Activated CD4-positive, alpha-beta T cell treated with anti-CD3 and anti-CD28 coated beads for 36 hours (primary cell): ENCODE measurements around the gene NPFF. TPM values are rescaled to one million over a fixed set of nuclear protein-coding genes. Genes with fewer than 3 reads are reported as not detected.

Experiments
- ATAC-seq: fragments of 200-7000 bp; cut with Tn5 transposase; one replicate; pipeline ENCODE4 v1.10.0; 2021; ENCODE audit warnings: mild to moderate bottlenecking, moderate library complexity
- CTCF ChIA-PET: fragments of 350-600 bp; sonication (Branson Sonifier 250); formaldehyde crosslinking; loops from one replicate; lab custom pipeline; 2021; ENCODE audit warnings: antibody characterized with exemption; lab: Charles Lee
- POLR2A ChIA-PET: fragments of 350-600 bp; sonication (Branson Sonifier 250); formaldehyde crosslinking; loops from one replicate; lab custom pipeline; 2021; ENCODE audit warnings: antibody characterized with exemption, inconsistent platforms; lab: Charles Lee
- DNase-seq: peaks from one replicate; pipeline ENCODE4 v3.0.0-alpha.2; 2020
- H3K27ac Mint-ChIP-seq: one replicate; pipeline ENCODE4 v1.8.0; 2021; ENCODE audit warnings: mixed read lengths
- H3K27me3 Mint-ChIP-seq: one replicate; pipeline ENCODE4 v1.8.0; 2021; ENCODE audit warnings: mixed read lengths
- H3K36me3 Mint-ChIP-seq: one replicate; pipeline ENCODE4 v1.8.0; 2021; ENCODE audit warnings: low read depth, mixed read lengths
- H3K4me1 Mint-ChIP-seq: one replicate; pipeline ENCODE4 v1.8.0; 2021; ENCODE audit warnings: mixed read lengths
- H3K4me3 Mint-ChIP-seq: one replicate; pipeline ENCODE4 v1.8.0; 2021; ENCODE audit warnings: mild to moderate bottlenecking, moderate library complexity, mixed read lengths
- H3K9me3 Mint-ChIP-seq: one replicate; pipeline ENCODE4 v1.8.0; 2021; ENCODE audit warnings: low read depth, mixed read lengths
- intact Hi-C, 2 experiments: fragments of 100-400 bp; cut with DNase I in 1 of 2; cut with micrococcal nuclease in 1 of 2; formaldehyde crosslinking; loops; one replicate each; pipeline versions ENCODE4 v1.14.2 to v1.15.1; 2022 to 2024; cut with DNase I, micrococcal nuclease
- total RNA-seq, 2 experiments: library from RNA; stranded (reverse); gene quantifications; one replicate each; pipeline ENCODE4 v1.2.3, GENCODE V29; 2021

Gene NPFF
- total RNA-seq, 2 experiments from 2014 or later, result not detected

DNA sequence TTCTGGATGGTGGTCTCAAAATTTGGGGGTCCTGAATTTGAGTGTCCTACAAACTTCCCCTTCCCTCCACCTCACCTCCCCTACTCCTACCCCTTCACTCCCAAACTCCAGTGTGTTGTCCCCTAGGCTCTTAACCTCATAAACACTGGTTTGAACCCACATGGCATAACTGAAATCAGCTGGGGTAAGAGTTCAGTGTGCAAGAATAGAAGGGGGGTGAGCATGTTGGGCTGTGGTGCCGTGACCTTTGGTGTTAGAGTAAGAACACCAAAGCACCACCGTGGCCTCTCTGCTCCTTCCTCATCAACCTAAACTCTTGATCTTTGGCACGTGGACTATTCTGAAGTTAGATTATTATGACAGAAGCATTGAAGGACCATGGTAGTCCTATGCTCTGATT is 44.3 kb downstream of the NPFF start:
- DNase-seq (no peak), ATAC-seq (no peak)
- no peak overlapping the region for H3K4me3 Mint-ChIP-seq
- intact Hi-C loops, result loop anchor here (5.0 kb wide), 1 partner anchor 441 kb away; no protein-coding TSS in a partner anchor
- H3K36me3 Mint-ChIP-seq, result peaks cover 93% of the 10 kb centered on the region
- CTCF ChIA-PET, result no interaction called here
- H3K4me1 Mint-ChIP-seq, result peaks cover 43% of the 10 kb centered on the region
- no peak overlapping the region for H3K27ac Mint-ChIP-seq
- no peaks in the 10 kb centered on the region for H3K27me3 Mint-ChIP-seq
- H3K9me3 Mint-ChIP-seq, result no peaks in the 10 kb centered on the region
- POLR2A ChIA-PET, result interaction anchor here (0.6 to 4.2 kb wide), 3 partner anchors 10 to 38 kb away, joined by 3 to 36 read pairs (median 4); partner anchors contain the start of gene TARBP2

DNA sequence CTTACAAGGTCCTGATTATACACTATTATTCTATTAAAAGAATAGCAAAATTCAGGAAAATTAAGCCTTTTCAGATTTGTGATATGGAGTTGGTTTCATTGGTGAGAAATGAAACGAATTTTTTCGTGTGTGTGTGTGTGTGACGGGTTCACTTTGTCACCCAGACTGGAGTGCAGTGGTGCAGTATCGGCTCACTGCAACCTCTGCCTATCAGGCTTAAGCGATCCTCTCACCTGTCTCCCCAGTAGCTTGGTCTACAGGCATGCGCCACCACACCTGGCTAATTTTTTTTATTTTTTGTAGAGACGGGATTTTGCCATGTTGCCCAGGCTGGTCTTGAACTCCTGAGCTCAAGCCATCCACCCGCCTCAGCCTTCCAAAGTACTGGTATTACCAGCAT is 45.7 kb downstream of the NPFF start:
- POLR2A ChIA-PET, result interaction anchor here (0.6 to 1.3 kb wide), 4 partner anchors 20 to 109 kb away, joined by 3 to 6 read pairs (median 4); partner anchors contain the start of genes PRR13 and TARBP2
- no peaks in the 10 kb centered on the region for H3K27me3 Mint-ChIP-seq
- H3K36me3 Mint-ChIP-seq, result peaks cover 84% of the 10 kb centered on the region
- CTCF ChIA-PET, result interaction anchor here (0.5 to 1.1 kb wide), 2 partner anchors 15 to 436 kb away, joined by 3 read pairs; no protein-coding TSS in a partner anchor
- intact Hi-C loops, result loop anchor here (1.0 to 5.0 kb wide), 2 partner anchors 9 to 439 kb away; no protein-coding TSS in a partner anchor
- H3K4me1 Mint-ChIP-seq, result peaks cover 43% of the 10 kb centered on the region
- H3K9me3 Mint-ChIP-seq, result no peaks in the 10 kb centered on the region
- no peak overlapping the region for H3K27ac Mint-ChIP-seq
- H3K4me3 Mint-ChIP-seq, result no peak overlapping the region
- ATAC-seq, result no peak
- no peak for DNase-seq

DNA sequence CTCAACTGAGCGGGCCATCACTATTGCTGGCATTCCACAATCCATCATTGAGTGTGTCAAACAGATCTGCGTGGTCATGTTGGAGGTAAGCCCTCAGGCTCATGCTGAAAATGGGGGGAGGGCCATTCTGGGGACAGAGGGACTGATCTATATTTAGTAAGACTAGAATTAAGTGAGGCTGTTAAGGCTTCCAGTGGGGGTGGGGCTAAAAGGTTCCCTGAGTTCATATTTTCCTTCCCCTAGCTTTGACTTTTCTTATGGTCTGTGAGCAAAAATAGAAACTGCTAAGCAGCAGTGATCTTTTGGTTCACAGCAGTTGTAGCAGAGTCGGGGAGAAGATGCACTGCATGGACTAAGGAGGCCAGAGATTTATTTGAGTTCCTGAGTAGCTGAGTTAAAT is 46.2 kb downstream of the NPFF start:
- ChIA-PET CTCF (interaction anchor here (0.5 to 1.1 kb wide), 2 partner anchors 15 to 436 kb away, joined by 3 read pairs; no protein-coding TSS in a partner anchor), POLR2A (interaction anchor here (0.6 to 1.1 kb wide), 2 partner anchors 108 to 175 kb away, joined by 3 read pairs; no protein-coding TSS in a partner anchor)
- peaks cover 43% of the 10 kb centered on the region for H3K4me1 Mint-ChIP-seq
- ATAC-seq, result no peak
- peaks cover 83% of the 10 kb centered on the region for H3K36me3 Mint-ChIP-seq
- no peak overlapping the region for H3K4me3 Mint-ChIP-seq
- H3K9me3 Mint-ChIP-seq, result no peaks in the 10 kb centered on the region
- intact Hi-C loops, result loop anchor here (1.0 to 5.0 kb wide), 2 partner anchors 9 to 439 kb away; no protein-coding TSS in a partner anchor
- peak overlapping the region; percentile 80 for H3K27ac Mint-ChIP-seq
- no peaks in the 10 kb centered on the region for H3K27me3 Mint-ChIP-seq
- DNase-seq, result no peak

DNA sequence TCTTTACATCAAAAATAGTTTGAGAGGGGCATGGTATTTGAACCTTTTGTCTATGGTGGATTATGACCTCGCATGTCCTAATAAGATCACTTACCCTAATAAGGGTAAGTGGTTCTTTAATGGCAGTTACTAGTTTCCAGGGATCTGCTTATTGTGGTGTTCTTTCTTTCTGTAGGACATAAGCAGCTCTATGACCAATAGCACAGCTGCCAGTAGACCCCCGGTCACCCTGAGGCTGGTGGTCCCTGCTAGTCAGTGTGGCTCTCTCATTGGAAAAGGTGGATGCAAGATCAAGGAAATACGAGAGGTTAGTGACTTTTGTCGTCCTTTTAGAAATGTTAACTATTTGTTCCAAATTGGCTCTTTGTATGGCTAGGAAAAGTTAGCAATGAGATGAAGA is 48.2 kb downstream of the NPFF start:
- DNase-seq (no peak), ATAC-seq (no peak)
- H3K9me3 Mint-ChIP-seq, result no peaks in the 10 kb centered on the region
- H3K4me1 Mint-ChIP-seq, result peaks cover 46% of the 10 kb centered on the region
- CTCF ChIA-PET, result interaction anchor here (1.8 to 2.1 kb wide), 2 partner anchors 14 to 23 kb away, joined by 5 to 8 read pairs; no protein-coding TSS in a partner anchor
- intact Hi-C loops, result no loop called here
- peak overlapping the region; percentile 47 for H3K27ac Mint-ChIP-seq
- peaks cover 83% of the 10 kb centered on the region for H3K36me3 Mint-ChIP-seq
- no peaks in the 10 kb centered on the region for H3K27me3 Mint-ChIP-seq
- no peak overlapping the region for H3K4me3 Mint-ChIP-seq
- POLR2A ChIA-PET, result interaction anchor here (0.6 to 0.7 kb wide), 3 partner anchors 11 to 20 kb away, joined by 3 to 4 read pairs (median 4); no protein-coding TSS in a partner anchor

Other genes starting within 250 kb of the NPFF start
- gene ESPL1, start 239.2 kb downstream of the NPFF start, total RNA-seq, result 10 to 100 TPM; 60.8 to 66.9 TPM
- 100 to 1,000 TPM; 253 to 322 TPM for gene PFDN5, start 211.9 kb downstream of the NPFF start, total RNA-seq
- gene MYG1, start 207.8 kb downstream of the NPFF start, total RNA-seq, result 10 to 100 TPM; 61.9 to 68.8 TPM
- gene AAAS, start 185.9 kb downstream of the NPFF start, total RNA-seq, result 10 to 100 TPM; 65.5 to 72.5 TPM
- not detected for gene SP7, start 171.1 kb downstream of the NPFF start, total RNA-seq
- 10 to 100 TPM; 76.8 to 93.5 TPM for gene SP1, start 127.3 kb downstream of the NPFF start, total RNA-seq
- not detected for gene AMHR2, start 83.6 kb downstream of the NPFF start, total RNA-seq
- gene PRR13, start 65.8 kb downstream of the NPFF start, total RNA-seq, result 100 to 1,000 TPM; 250 to 266 TPM
- 100 to 1,000 TPM; 881 to 999 TPM for gene PCBP2, start 55.4 kb downstream of the NPFF start, total RNA-seq
- gene MAP3K12, start 8.0 kb downstream of the NPFF start, total RNA-seq, result 10 to 100 TPM; 12.6 to 13.8 TPM
- 10 to 100 TPM; 28.3 to 30.2 TPM for gene TARBP2, start 6.2 kb downstream of the NPFF start, total RNA-seq
- gene ATF7, start 118.9 kb upstream of the NPFF start, total RNA-seq, result 10 to 100 TPM; 23.0 to 28.1 TPM
- gene ATP5MC2, start 168.6 kb upstream of the NPFF start, total RNA-seq, result 100 to 1,000 TPM; 356 to 415 TPM
- 10 to 100 TPM; 17.1 to 20.4 TPM for gene CALCOCO1, start 220.0 kb upstream of the NPFF start, total RNA-seq
- gene CISTR, start 244.5 kb upstream of the NPFF start, total RNA-seq, result not detected